ENCODE results near the gene RUBCNL. TPM values are rescaled to one million over a fixed set of nuclear protein-coding genes. Genes with fewer than 3 reads are reported as not detected.
A peak's percentile ranks its signal among the peaks of the same experiment; 100 is the strongest.

The RUBCNL gene
- total RNA-seq, 2 experiments from 2014 or later: not detected

GRCh38 chr13:46321494-46322225 lies 65.4 kb downstream of the RUBCNL start:
- Mint-ChIP-seq H3K27me3 (no peaks in the 10 kb centered on the region), H3K9me3 (no peaks in the 10 kb centered on the region), H3K36me3 (ENCODE audit: low read depth) (no peaks in the 10 kb centered on the region), H3K27ac (peak overlapping the region; percentile 34), H3K4me3 (peak overlapping the region; percentile 46), H3K4me1 (peaks cover 15% of the 10 kb centered on the region)
- POLR2A ChIA-PET: interaction anchor here (1.1 to 1.7 kb wide), 3 partner anchors 26 to 269 kb away, joined by 3 to 12 read pairs (median 5); partner anchors contain the start of gene ZC3H13
- DNase-seq: peak; percentile 76
- CTCF ChIA-PET: interaction anchor here (0.6 to 1.8 kb wide), 29 partner anchors 8 to 812 kb away, joined by 3 to 19 read pairs (median 3); partner anchors contain the start of genes LCP1 and LRRC63

- no peaks in the 10 kb centered on the region for H3K36me3 Mint-ChIP-seq (ENCODE audit: low read depth)
- no peaks in the 10 kb centered on the region for H3K27me3 Mint-ChIP-seq
- peak overlapping the region; percentile 46 for H3K4me3 Mint-ChIP-seq
- no peak overlapping the region for H3K27ac Mint-ChIP-seq
- ChIA-PET CTCF (interaction anchor here (0.6 to 1.8 kb wide), 28 partner anchors 7 to 698 kb away, joined by 3 to 19 read pairs (median 3); partner anchors contain the start of gene LRRC63), POLR2A (interaction anchor here (1.1 to 1.7 kb wide), 3 partner anchors 25 to 269 kb away, joined by 3 to 12 read pairs (median 5); partner anchors contain the start of gene ZC3H13)
- H3K4me1 Mint-ChIP-seq: peaks cover 15% of the 10 kb centered on the region
- DNase-seq: no peak
- no peaks in the 10 kb centered on the region for H3K9me3 Mint-ChIP-seq
Measured at GRCh38 chr13:46320821-46321220, 66.2 kb downstream of the RUBCNL start.

GRCh38 chr13:46320406-46320805 lies 66.6 kb downstream of the RUBCNL start:
- no peak overlapping the region for H3K4me3 Mint-ChIP-seq
- DNase-seq: no peak
- H3K9me3 Mint-ChIP-seq: no peaks in the 10 kb centered on the region
- CTCF ChIA-PET: interaction anchor here (0.7 to 1.8 kb wide), 13 partner anchors 9 to 698 kb away, joined by 3 to 11 read pairs (median 5); no protein-coding TSS in a partner anchor
- POLR2A ChIA-PET: interaction anchor here (1.7 kb wide), 1 partner anchor 160 kb away, joined by 12 read pairs; no protein-coding TSS in a partner anchor
- peaks cover 2% of the 10 kb centered on the region for H3K36me3 Mint-ChIP-seq (ENCODE audit: low read depth)
- H3K27ac Mint-ChIP-seq: no peak overlapping the region
- H3K27me3 Mint-ChIP-seq: no peaks in the 10 kb centered on the region
- H3K4me1 Mint-ChIP-seq: peaks cover 16% of the 10 kb centered on the region

- no peak for DNase-seq
- peaks cover 3% of the 10 kb centered on the region for H3K36me3 Mint-ChIP-seq (ENCODE audit: low read depth)
- ChIA-PET POLR2A (no interaction called here), CTCF (interaction anchor here (1.1 kb wide), 1 partner anchor 20 kb away, joined by 3 read pairs; no protein-coding TSS in a partner anchor)
- no peak overlapping the region for H3K4me3 Mint-ChIP-seq
- no peaks in the 10 kb centered on the region for H3K27me3 Mint-ChIP-seq
- H3K4me1 Mint-ChIP-seq: peaks cover 19% of the 10 kb centered on the region
- no peak overlapping the region for H3K27ac Mint-ChIP-seq
- H3K9me3 Mint-ChIP-seq: no peaks in the 10 kb centered on the region
Measured at GRCh38 chr13:46318986-46319385, 68.1 kb downstream of the RUBCNL start.

- Mint-ChIP-seq H3K27me3 (no peaks in the 10 kb centered on the region), H3K4me1 (peaks cover 25% of the 10 kb centered on the region), H3K27ac (no peak overlapping the region), H3K4me3 (no peak overlapping the region), H3K36me3 (ENCODE audit: low read depth) (peaks cover 3% of the 10 kb centered on the region), H3K9me3 (no peaks in the 10 kb centered on the region)
- ChIA-PET POLR2A (no interaction called here), CTCF (no interaction called here)
- no peak for DNase-seq
Measured at GRCh38 chr13:46317120-46317519, 69.9 kb downstream of the RUBCNL start.

GRCh38 chr13:46315491-46316075 lies 71.5 kb downstream of the RUBCNL start:
- CTCF ChIA-PET: no interaction called here
- no peak overlapping the region for H3K27ac Mint-ChIP-seq
- DNase-seq: no peak
- H3K27me3 Mint-ChIP-seq: no peaks in the 10 kb centered on the region
- H3K9me3 Mint-ChIP-seq: no peaks in the 10 kb centered on the region
- H3K4me3 Mint-ChIP-seq: no peak overlapping the region
- H3K36me3 Mint-ChIP-seq (ENCODE audit: low read depth): peaks cover 3% of the 10 kb centered on the region
- POLR2A ChIA-PET: no interaction called here
- H3K4me1 Mint-ChIP-seq: peaks cover 13% of the 10 kb centered on the region

- H3K36me3 Mint-ChIP-seq (ENCODE audit: low read depth): peaks cover 3% of the 10 kb centered on the region
- no peak overlapping the region for H3K27ac Mint-ChIP-seq
- H3K9me3 Mint-ChIP-seq: no peaks in the 10 kb centered on the region
- DNase-seq: no peak
- H3K27me3 Mint-ChIP-seq: no peaks in the 10 kb centered on the region
- H3K4me1 Mint-ChIP-seq: peaks cover 11% of the 10 kb centered on the region
- H3K4me3 Mint-ChIP-seq: no peak overlapping the region
- CTCF ChIA-PET: no interaction called here
- POLR2A ChIA-PET: no interaction called here
Measured at GRCh38 chr13:46315036-46315435, 72.0 kb downstream of the RUBCNL start.

GRCh38 chr13:46314587-46314986 lies 72.5 kb downstream of the RUBCNL start:
- CTCF ChIA-PET: no interaction called here
- Mint-ChIP-seq H3K27ac (no peak overlapping the region), H3K36me3 (ENCODE audit: low read depth) (peaks cover 3% of the 10 kb centered on the region), H3K4me1 (peaks cover 11% of the 10 kb centered on the region), H3K4me3 (no peak overlapping the region), H3K9me3 (no peaks in the 10 kb centered on the region), H3K27me3 (no peaks in the 10 kb centered on the region)
- no peak for DNase-seq
- POLR2A ChIA-PET: no interaction called here

- DNase-seq: no peak
- Mint-ChIP-seq H3K27me3 (no peaks in the 10 kb centered on the region), H3K27ac (peak overlapping the region; percentile 9), H3K4me1 (peaks cover 11% of the 10 kb centered on the region), H3K4me3 (no peak overlapping the region), H3K36me3 (ENCODE audit: low read depth) (peaks cover 3% of the 10 kb centered on the region), H3K9me3 (no peaks in the 10 kb centered on the region)
- POLR2A ChIA-PET: interaction anchor here (0.8 to 1.0 kb wide), 3 partner anchors 103 to 261 kb away, joined by 3 to 4 read pairs (median 3); partner anchors contain the start of gene ZC3H13
- CTCF ChIA-PET: interaction anchor here (1.0 kb wide), 1 partner anchor 8 kb away, joined by 4 read pairs; no protein-coding TSS in a partner anchor
Measured at GRCh38 chr13:46313432-46314257, 73.4 kb downstream of the RUBCNL start.

- CTCF ChIA-PET: interaction anchor here (1.0 kb wide), 1 partner anchor 9 kb away, joined by 4 read pairs; no protein-coding TSS in a partner anchor
- H3K9me3 Mint-ChIP-seq: no peaks in the 10 kb centered on the region
Measured at GRCh38 chr13:46313024-46313423, 74.0 kb downstream of the RUBCNL start.

GRCh38 chr13:46311217-46311616 lies 75.8 kb downstream of the RUBCNL start:
- H3K4me3 Mint-ChIP-seq: no peak overlapping the region
- H3K36me3 Mint-ChIP-seq (ENCODE audit: low read depth): peaks cover 3% of the 10 kb centered on the region
- POLR2A ChIA-PET: no interaction called here
- CTCF ChIA-PET: interaction anchor here (1.1 to 1.3 kb wide), 2 partner anchors 10 to 15 kb away, joined by 3 read pairs; no protein-coding TSS in a partner anchor
- DNase-seq: no peak
- H3K9me3 Mint-ChIP-seq: no peaks in the 10 kb centered on the region
- peaks cover 11% of the 10 kb centered on the region for H3K4me1 Mint-ChIP-seq
- H3K27me3 Mint-ChIP-seq: peaks cover 1% of the 10 kb centered on the region
- H3K27ac Mint-ChIP-seq: no peak overlapping the region

More at GRCh38 chr13:46313024-46313423, 74.0 kb downstream of the RUBCNL start:
- POLR2A ChIA-PET: interaction anchor here (1.0 kb wide), 2 partner anchors 103 to 141 kb away, joined by 3 to 4 read pairs; no protein-coding TSS in a partner anchor
- Mint-ChIP-seq H3K27me3 (peaks cover 1% of the 10 kb centered on the region), H3K4me3 (no peak overlapping the region), H3K4me1 (peaks cover 11% of the 10 kb centered on the region), H3K27ac (no peak overlapping the region), H3K36me3 (ENCODE audit: low read depth) (peaks cover 3% of the 10 kb centered on the region)
- DNase-seq: no peak

GRCh38 chr13:46310066-46310465 lies 77.0 kb downstream of the RUBCNL start:
- Mint-ChIP-seq H3K27ac (no peak overlapping the region), H3K9me3 (no peaks in the 10 kb centered on the region), H3K4me3 (no peak overlapping the region), H3K4me1 (peaks cover 8% of the 10 kb centered on the region), H3K36me3 (ENCODE audit: low read depth) (no peaks in the 10 kb centered on the region), H3K27me3 (peaks cover 1% of the 10 kb centered on the region)
- DNase-seq: no peak
- ChIA-PET CTCF (no interaction called here), POLR2A (no interaction called here)

Measured in activated CD4-positive, alpha-beta memory T cell treated with anti-CD3 and anti-CD28 coated beads, Interleukin-2, amount 10 ng/mL, durations not matched to agents 7 days and 5 days (primary cell).